ENCODE measurements around the gene C4BPA. TPM values are rescaled to one million over a fixed set of nuclear protein-coding genes. Genes with fewer than 3 reads are reported as not detected.
A peak's percentile ranks its signal among the peaks of the same experiment; 100 is the strongest.

C4BPA gene
- 1 to 10 TPM in 1 of 5 donors, under 1 TPM in 4; 0.24 to 6.1 (median 0.42) TPM for polyA plus RNA-seq (ENCODE audit: insufficient read depth in 1 of 5, insufficient read length in 5 of 5, low replicate concordance in 1 of 5)
- long read RNA-seq, donor 1: 0 reads
- long read RNA-seq, donor 2: 0 reads
- long read RNA-seq, donor 3: 0 reads
- long read RNA-seq, donor 4, partial matches to known transcripts: 0 of 1 reads
- long read RNA-seq, donor 4, other reads (novel, unspliced or antisense): 0 of 1 reads
- long read RNA-seq, donor 5: 0 reads
- long read RNA-seq, donor 6, partial matches to known transcripts: 0 of 1 reads
- long read RNA-seq, donor 6, other reads (novel, unspliced or antisense): 0 of 1 reads
- long read RNA-seq, donor 7: 0 reads
- long read RNA-seq, donor 8: 0 reads

GRCh38 chr1:207103892-207104373, at the start of gene C4BPA:
Gene C4BPA, plus strand, starts transcription at chr1:207104233. Its CDS starts 8,793 bp downstream, at chr1:207113026.
- DNase-seq: peak in 1 of 2 donors; percentile 25

GRCh38 chr1:207054491-207054890, 49.5 kb upstream of the C4BPA start:
- DNase-seq: no peak

GRCh38 chr1:207055386-207056001, 48.5 kb upstream of the C4BPA start:
- DNase-seq: no peak

- no peak for DNase-seq
Observed at GRCh38 chr1:207056673-207057072, 47.4 kb upstream of the C4BPA start.

GRCh38 chr1:207058252-207058651, 45.8 kb upstream of the C4BPA start:
- no peak for DNase-seq

- DNase-seq: no peak
Observed at GRCh38 chr1:207058878-207059867, 44.9 kb upstream of the C4BPA start.

GRCh38 chr1:207059881-207060280, 44.2 kb upstream of the C4BPA start:
- DNase-seq: no peak

- DNase-seq: no peak
Observed at GRCh38 chr1:207060596-207060995, 43.4 kb upstream of the C4BPA start.

- DNase-seq: no peak
Observed at GRCh38 chr1:207062058-207062457, 42.0 kb upstream of the C4BPA start.

GRCh38 chr1:207063014-207063413, 41.0 kb upstream of the C4BPA start:
- DNase-seq: no peak

GRCh38 chr1:207064561-207064960, 39.5 kb upstream of the C4BPA start:
- peak in 1 of 2 donors; percentile 47 for DNase-seq

GRCh38 chr1:207067185-207067584, 36.8 kb upstream of the C4BPA start:
- no peak for DNase-seq

GRCh38 chr1:207067665-207068064, 36.4 kb upstream of the C4BPA start:
- no peak for DNase-seq

- no peak for DNase-seq
Observed at GRCh38 chr1:207069061-207069460, 35.0 kb upstream of the C4BPA start.

GRCh38 chr1:207069858-207070506, 34.1 kb upstream of the C4BPA start:
- no peak for DNase-seq

GRCh38 chr1:207070811-207071210, 33.2 kb upstream of the C4BPA start:
- DNase-seq: no peak

GRCh38 chr1:207071426-207071825, 32.6 kb upstream of the C4BPA start:
- DNase-seq: no peak

GRCh38 chr1:207072233-207072632, 31.8 kb upstream of the C4BPA start:
- DNase-seq: no peak

GRCh38 chr1:207073906-207074820, 29.9 kb upstream of the C4BPA start:
- no peak for DNase-seq
